ENCODE results near the gene LRGUK.

DNA sequence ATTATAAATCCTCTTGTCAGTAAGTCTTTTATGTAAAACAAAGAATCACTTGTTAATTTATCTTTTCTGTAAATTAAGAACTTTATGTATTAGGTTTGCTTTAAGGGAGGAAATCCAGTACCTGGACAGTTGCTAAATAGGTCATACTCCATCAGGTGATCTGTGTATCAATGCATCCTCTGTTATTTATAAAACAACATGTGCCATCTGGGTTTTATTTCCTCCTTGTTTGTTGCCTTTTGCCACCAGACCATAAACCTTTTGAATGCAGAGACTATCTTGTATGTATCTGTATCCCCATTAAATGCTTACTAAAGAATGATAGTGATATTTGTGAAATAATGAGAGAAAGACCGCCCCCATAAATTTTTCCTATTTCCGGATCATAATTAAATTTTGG, 119.6 kb downstream of the LRGUK start:
- TF ChIP-seq, protein P1, sequence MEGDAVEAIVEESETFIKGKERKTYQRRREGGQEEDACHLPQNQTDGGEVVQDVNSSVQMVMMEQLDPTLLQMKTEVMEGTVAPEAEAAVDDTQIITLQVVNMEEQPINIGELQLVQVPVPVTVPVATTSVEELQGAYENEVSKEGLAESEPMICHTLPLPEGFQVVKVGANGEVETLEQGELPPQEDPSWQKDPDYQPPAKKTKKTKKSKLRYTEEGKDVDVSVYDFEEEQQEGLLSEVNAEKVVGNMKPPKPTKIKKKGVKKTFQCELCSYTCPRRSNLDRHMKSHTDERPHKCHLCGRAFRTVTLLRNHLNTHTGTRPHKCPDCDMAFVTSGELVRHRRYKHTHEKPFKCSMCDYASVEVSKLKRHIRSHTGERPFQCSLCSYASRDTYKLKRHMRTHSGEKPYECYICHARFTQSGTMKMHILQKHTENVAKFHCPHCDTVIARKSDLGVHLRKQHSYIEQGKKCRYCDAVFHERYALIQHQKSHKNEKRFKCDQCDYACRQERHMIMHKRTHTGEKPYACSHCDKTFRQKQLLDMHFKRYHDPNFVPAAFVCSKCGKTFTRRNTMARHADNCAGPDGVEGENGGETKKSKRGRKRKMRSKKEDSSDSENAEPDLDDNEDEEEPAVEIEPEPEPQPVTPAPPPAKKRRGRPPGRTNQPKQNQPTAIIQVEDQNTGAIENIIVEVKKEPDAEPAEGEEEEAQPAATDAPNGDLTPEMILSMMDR (conservative IDR thresholded peaks at IDR 0.05; ENCODE audit: low read depth, low read length) = no peak
- no peak for TF ChIP-seq EZH2 (IDR thresholded peaks at IDR 0.05; ENCODE audit: low read length, unreplicated experiment)
